GM18498 (cell line): ENCODE measurements around the gene PFN3.

ENCODE experiments used
- ATAC-seq: cut with Tn5 transposase; IDR thresholded peaks from one replicate; pipeline ENCODE4 v1.9.1; 2021; ENCODE audit warnings: mild to moderate bottlenecking, moderate library complexity; ENCODE audit not compliant: unreplicated experiment

The PFN3 gene

GRCh38 chr5:177396807-177397206 is 3.7 kb downstream of the PFN3 start:
- no peak for ATAC-seq

GRCh38 chr5:177396078-177396477 is 4.4 kb downstream of the PFN3 start:
- no peak for ATAC-seq

GRCh38 chr5:177393990-177394389 is 6.5 kb downstream of the PFN3 start:
- no peak for ATAC-seq

GRCh38 chr5:177393206-177393765 is 7.2 kb downstream of the PFN3 start:
- ATAC-seq: no peak

- ATAC-seq: no peak
Observed at GRCh38 chr5:177392765-177393164, 7.7 kb downstream of the PFN3 start.

- ATAC-seq: peak; percentile 75
Observed at GRCh38 chr5:177390363-177391300, 9.8 kb downstream of the PFN3 start.

- no peak for ATAC-seq
Observed at GRCh38 chr5:177389241-177390169, 11.0 kb downstream of the PFN3 start.

GRCh38 chr5:177388521-177389052 is 11.9 kb downstream of the PFN3 start:
- no peak for ATAC-seq

- no peak for ATAC-seq
Observed at GRCh38 chr5:177387405-177387804, 13.1 kb downstream of the PFN3 start.

- no peak for ATAC-seq
Observed at GRCh38 chr5:177386542-177386941, 13.9 kb downstream of the PFN3 start.

- ATAC-seq: no peak
Observed at GRCh38 chr5:177385720-177386119, 14.7 kb downstream of the PFN3 start.

GRCh38 chr5:177384134-177384533 is 16.3 kb downstream of the PFN3 start, which contains the start of gene SLC34A1:
Gene SLC34A1, plus strand, starts transcription at chr5:177384434. Its CDS starts 1,308 bp downstream, at chr5:177385742.
- no peak for ATAC-seq

- ATAC-seq: no peak
Observed at GRCh38 chr5:177383181-177383580, 17.3 kb downstream of the PFN3 start.

GRCh38 chr5:177382423-177383029 is 17.9 kb downstream of the PFN3 start:
- no peak for ATAC-seq

- no peak for ATAC-seq
Observed at GRCh38 chr5:177380805-177381126, 19.7 kb downstream of the PFN3 start.

GRCh38 chr5:177378884-177379883 is 21.3 kb downstream of the PFN3 start:
- peak; percentile 48 for ATAC-seq

GRCh38 chr5:177377851-177378776 is 22.3 kb downstream of the PFN3 start:
- no peak for ATAC-seq

GRCh38 chr5:177376107-177376506 is 24.4 kb downstream of the PFN3 start:
- no peak for ATAC-seq
